ENCODE data around the gene LIPN. TPM values are rescaled to one million over a fixed set of nuclear protein-coding genes. Genes with fewer than 3 reads are reported as not detected.
"Not testable (repeated sequence)": the region's sequence is repeated elsewhere in the genome, so short reads cannot be mapped to it uniquely, and the experiment has no call there.

The LIPN gene
- total and polyA plus RNA-seq, 4 experiments from 2014 or later: 0.22 TPM; not detected in 3

DNA sequence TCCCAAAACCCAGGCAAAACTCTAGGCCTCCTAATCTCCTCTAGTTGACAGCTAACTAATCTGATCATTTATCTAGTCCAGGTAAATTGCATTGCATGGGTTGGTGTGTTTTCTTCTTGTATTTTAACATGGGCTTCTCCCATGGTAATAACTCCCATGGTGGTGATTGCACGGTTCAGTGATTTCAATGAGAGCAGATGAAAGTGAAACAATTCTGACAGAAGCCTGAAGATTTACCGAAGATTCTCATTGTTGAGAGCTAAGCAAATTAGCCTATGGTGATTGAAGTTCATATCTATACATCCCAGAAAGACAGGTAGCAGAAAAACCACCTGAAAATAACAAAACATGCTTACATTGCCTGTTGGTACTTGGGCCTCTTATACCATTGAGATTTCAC, 26.6 kb upstream of the LIPN start:
- Histone ChIP-seq H3K4me3 (ENCODE audit: low read length in 2 of 2) (no peak overlapping the region), H3K27me3 (ENCODE audit: insufficient read depth, low read length) (no peaks in the 10 kb centered on the region), H3K36me3 (ENCODE audit: insufficient read depth, low read length) (no peaks in the 10 kb centered on the region), H3K9me3 (ENCODE audit: control insufficient read depth in 1 of 2, low read length in 2 of 2) (no peaks in the 10 kb centered on the region), H3K27ac (ENCODE audit: low read depth, low read length) (no peak overlapping the region), H3K4me1 (ENCODE audit: insufficient read depth, low read length) (no peaks in the 10 kb centered on the region)
- ChIA-PET CTCF (ENCODE audit: partially characterized antibody) (no interaction called here), POLR2A (ENCODE audit: partially characterized antibody) (no interaction called here)
- DNase-seq: no peak
- Mint-ChIP-seq H3K4me3 (no peak overlapping the region), H3K27ac (no peak overlapping the region), H3K27me3 (peaks cover 2 to 7% of the 10 kb centered on the region in 2 donors), H3K36me3 (no peaks in the 10 kb centered on the region), H3K4me1 (peaks cover 0 to 3% (median 1%) of the 10 kb centered on the region in 4 donors), H3K9me3 (no peaks in the 10 kb centered on the region)
- intact Hi-C loops (cut with micrococcal nuclease): no loop called here

DNA sequence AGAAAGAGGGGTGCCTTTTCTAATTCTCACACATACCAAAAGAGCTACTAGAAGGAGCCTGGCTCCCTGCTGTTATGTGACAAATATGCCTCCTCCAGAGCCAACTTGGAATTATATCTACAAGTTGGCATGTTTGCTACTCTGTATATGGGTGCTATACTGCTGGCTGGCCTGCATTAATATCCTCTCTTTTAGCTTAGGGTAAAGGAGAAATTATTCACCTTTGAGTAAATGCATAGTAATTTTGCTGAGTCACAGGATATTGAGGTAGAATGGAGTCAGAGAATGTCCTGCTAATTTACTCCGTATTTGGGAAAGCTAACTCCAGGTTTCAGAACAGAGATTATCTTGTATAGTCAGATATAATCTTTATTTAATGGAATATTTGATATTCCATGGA, 24.2 kb upstream of the LIPN start:
- Histone ChIP-seq H3K27me3 (ENCODE audit: insufficient read depth, low read length) (no peaks in the 10 kb centered on the region), H3K4me3 (ENCODE audit: low read length in 2 of 2) (no peak overlapping the region), H3K27ac (ENCODE audit: low read depth, low read length) (no peak overlapping the region), H3K4me1 (ENCODE audit: insufficient read depth, low read length) (no peaks in the 10 kb centered on the region), H3K9me3 (ENCODE audit: control insufficient read depth in 1 of 2, low read length in 2 of 2) (no peaks in the 10 kb centered on the region), H3K36me3 (ENCODE audit: insufficient read depth, low read length) (no peaks in the 10 kb centered on the region)
- no peaks in the 10 kb centered on the region for H3K9me3 Mint-ChIP-seq
- no peaks in the 10 kb centered on the region for H3K36me3 Mint-ChIP-seq
- no peak for DNase-seq
- ChIA-PET POLR2A (ENCODE audit: partially characterized antibody) (no interaction called here), CTCF (ENCODE audit: partially characterized antibody) (no interaction called here)
- H3K27me3 Mint-ChIP-seq: peaks cover 6 to 7% of the 10 kb centered on the region in 2 donors
- no peak overlapping the region for H3K4me3 Mint-ChIP-seq
- intact Hi-C loops (cut with micrococcal nuclease): no loop called here
- H3K4me1 Mint-ChIP-seq: peaks cover 0 to 3% (median 1%) of the 10 kb centered on the region in 4 donors
- H3K27ac Mint-ChIP-seq: no peak overlapping the region

DNA sequence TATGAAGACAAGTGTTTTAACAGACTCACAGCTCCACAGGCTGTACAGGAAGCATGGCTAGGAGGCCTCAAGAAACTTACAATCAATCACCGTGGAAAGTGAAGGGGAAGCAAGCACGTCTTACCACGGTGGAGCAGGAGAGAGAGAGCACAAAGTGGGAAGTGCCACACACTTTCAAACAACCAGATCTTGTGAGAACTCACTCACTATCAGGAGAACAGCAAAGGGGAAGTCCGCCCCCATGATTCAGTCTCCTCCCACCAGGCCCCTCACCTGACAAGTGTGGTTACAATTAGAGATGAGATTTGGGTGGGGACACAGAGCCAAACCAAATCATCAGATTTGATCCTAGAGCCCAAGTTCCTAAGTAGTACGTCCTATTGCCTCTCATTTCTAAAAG, 17.9 kb upstream of the LIPN start:
- CTCF ChIA-PET (ENCODE audit: partially characterized antibody): interaction anchor here (0.9 kb wide), 1 partner anchor 11 kb away, joined by 3 read pairs; no protein-coding TSS in a partner anchor
- H3K4me3 ChIP-seq (ENCODE audit: low read length in 2 of 2); H3K27ac ChIP-seq (ENCODE audit: low read depth, low read length); intact Hi-C loops (cut with micrococcal nuclease); H3K27ac Mint-ChIP-seq; H3K27me3 ChIP-seq (ENCODE audit: insufficient read depth, low read length); H3K4me1 Mint-ChIP-seq; H3K4me1 ChIP-seq (ENCODE audit: insufficient read depth, low read length); DNase-seq; H3K36me3 Mint-ChIP-seq; POLR2A ChIA-PET (ENCODE audit: partially characterized antibody); H3K4me3 Mint-ChIP-seq; H3K36me3 ChIP-seq (ENCODE audit: insufficient read depth, low read length); H3K9me3 ChIP-seq (ENCODE audit: control insufficient read depth in 1 of 2, low read length in 2 of 2): not testable (repeated sequence)
- H3K9me3 Mint-ChIP-seq: peaks cover 0 to 14% (median 9%) of the 10 kb centered on the region in 8 donors
- peaks cover 11 to 19% of the 10 kb centered on the region in 2 donors for H3K27me3 Mint-ChIP-seq

DNA sequence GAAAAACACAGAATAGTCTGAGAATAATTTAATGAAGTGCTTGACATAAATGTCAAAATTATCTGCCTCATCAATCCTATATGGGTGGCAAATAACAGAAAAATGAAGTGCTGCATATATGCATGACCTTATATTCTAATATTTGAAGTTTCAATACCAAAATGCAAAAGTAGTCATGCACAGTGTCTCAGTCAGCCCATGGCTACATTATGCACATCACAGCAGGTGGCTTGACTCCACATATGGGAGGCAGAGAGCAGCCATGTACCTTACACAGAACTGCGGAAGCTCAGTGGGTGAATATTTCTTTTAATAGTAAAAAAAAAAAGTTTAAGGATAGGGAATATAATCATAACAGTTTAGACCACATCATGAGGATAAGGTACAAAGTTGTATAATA, 17.4 kb upstream of the LIPN start:
- no peaks in the 10 kb centered on the region for H3K4me1 Mint-ChIP-seq
- no peak for DNase-seq
- H3K27ac Mint-ChIP-seq: no peak overlapping the region
- peaks cover 11 to 17% of the 10 kb centered on the region in 2 donors for H3K27me3 Mint-ChIP-seq
- no peak overlapping the region for H3K4me3 Mint-ChIP-seq
- ChIA-PET CTCF (ENCODE audit: partially characterized antibody) (interaction anchor here (0.9 kb wide), 1 partner anchor 11 kb away, joined by 3 read pairs; no protein-coding TSS in a partner anchor), POLR2A (ENCODE audit: partially characterized antibody) (no interaction called here)
- no peak overlapping the region for H3K4me3 ChIP-seq (ENCODE audit: low read length in 2 of 2)
- H3K4me1 ChIP-seq (ENCODE audit: insufficient read depth, low read length): no peaks in the 10 kb centered on the region
- no peak overlapping the region for H3K27ac ChIP-seq (ENCODE audit: low read depth, low read length)
- H3K36me3 Mint-ChIP-seq: no peaks in the 10 kb centered on the region
- no peaks in the 10 kb centered on the region for H3K9me3 ChIP-seq (ENCODE audit: control insufficient read depth in 1 of 2, low read length in 2 of 2)
- peaks cover 0 to 14% (median 9%) of the 10 kb centered on the region in 8 donors for H3K9me3 Mint-ChIP-seq
- intact Hi-C loops (cut with micrococcal nuclease): no loop called here
- no peaks in the 10 kb centered on the region for H3K27me3 ChIP-seq (ENCODE audit: insufficient read depth, low read length)
- no peaks in the 10 kb centered on the region for H3K36me3 ChIP-seq (ENCODE audit: insufficient read depth, low read length)

DNA sequence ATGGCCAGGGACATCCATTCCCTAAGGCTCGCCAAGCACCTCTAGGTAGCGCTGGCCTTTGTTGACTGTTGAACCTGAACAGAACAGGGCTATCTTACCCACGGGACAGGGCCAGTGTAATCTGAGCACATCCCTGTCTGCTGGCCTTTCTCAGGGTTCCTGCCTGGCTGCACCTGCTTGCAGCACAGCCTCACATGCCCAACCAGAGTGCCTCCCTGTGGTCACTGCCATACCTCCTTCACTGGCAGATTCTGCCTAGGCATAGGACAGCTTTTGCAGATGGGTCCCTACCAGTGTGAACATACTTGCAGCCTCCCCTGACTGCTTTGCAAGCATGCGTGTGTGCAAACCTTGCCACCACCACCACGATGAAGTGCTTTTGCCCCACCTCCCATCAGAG, 15.8 kb upstream of the LIPN start:
- no peak overlapping the region for H3K4me3 Mint-ChIP-seq
- CTCF ChIA-PET (ENCODE audit: partially characterized antibody): no interaction called here
- intact Hi-C loops (cut with micrococcal nuclease): no loop called here
- peaks cover 3 to 18% (median 11%) of the 10 kb centered on the region in 8 donors for H3K9me3 Mint-ChIP-seq
- no peak for DNase-seq
- peaks cover 0 to 4% of the 10 kb centered on the region in 2 donors for H3K36me3 Mint-ChIP-seq
- H3K36me3 ChIP-seq (ENCODE audit: insufficient read depth, low read length): no peaks in the 10 kb centered on the region
- H3K4me1 Mint-ChIP-seq: no peaks in the 10 kb centered on the region
- H3K4me3 ChIP-seq (ENCODE audit: low read length in 2 of 2): no peak overlapping the region
- H3K9me3 ChIP-seq (ENCODE audit: control insufficient read depth in 1 of 2, low read length in 2 of 2): no peaks in the 10 kb centered on the region
- H3K27ac Mint-ChIP-seq: no peak overlapping the region
- POLR2A ChIA-PET (ENCODE audit: partially characterized antibody): no interaction called here
- peaks cover 6 to 13% of the 10 kb centered on the region in 2 donors for H3K27me3 Mint-ChIP-seq
- H3K27me3 ChIP-seq (ENCODE audit: insufficient read depth, low read length): no peaks in the 10 kb centered on the region
- no peaks in the 10 kb centered on the region for H3K4me1 ChIP-seq (ENCODE audit: insufficient read depth, low read length)
- no peak overlapping the region for H3K27ac ChIP-seq (ENCODE audit: low read depth, low read length)

DNA sequence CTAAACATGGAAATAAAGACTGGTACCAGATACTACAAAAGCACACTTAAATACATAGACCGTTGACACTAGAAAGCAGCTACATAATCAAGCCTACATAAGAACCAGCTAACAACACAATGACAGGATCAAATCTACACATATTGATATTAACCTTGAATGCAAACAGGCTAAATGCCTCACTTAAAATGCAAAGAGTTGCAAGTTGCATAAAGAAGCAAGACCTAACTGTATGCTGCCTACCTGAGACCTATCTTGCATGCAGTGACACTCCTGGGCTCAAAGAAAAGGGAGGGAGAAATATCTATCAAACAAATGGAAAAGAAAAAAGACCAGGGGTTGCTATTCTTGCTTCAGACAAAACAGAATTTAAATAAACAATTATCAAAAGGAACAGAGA, 14.2 kb upstream of the LIPN start:
- ChIA-PET POLR2A (ENCODE audit: partially characterized antibody) (no interaction called here), CTCF (ENCODE audit: partially characterized antibody) (no interaction called here)
- H3K4me3 ChIP-seq (ENCODE audit: low read length in 2 of 2): no peak overlapping the region
- H3K9me3 ChIP-seq (ENCODE audit: control insufficient read depth in 1 of 2, low read length in 2 of 2): no peaks in the 10 kb centered on the region
- H3K36me3 ChIP-seq (ENCODE audit: insufficient read depth, low read length): no peaks in the 10 kb centered on the region
- H3K36me3 Mint-ChIP-seq: peaks cover 0 to 4% of the 10 kb centered on the region in 2 donors
- no peak for DNase-seq
- no peak overlapping the region for H3K27ac ChIP-seq (ENCODE audit: low read depth, low read length)
- peaks cover 3 to 18% (median 13%) of the 10 kb centered on the region in 8 donors for H3K9me3 Mint-ChIP-seq
- no peaks in the 10 kb centered on the region for H3K27me3 ChIP-seq (ENCODE audit: insufficient read depth, low read length)
- H3K27ac Mint-ChIP-seq: no peak overlapping the region
- H3K4me1 ChIP-seq (ENCODE audit: insufficient read depth, low read length): no peaks in the 10 kb centered on the region
- intact Hi-C loops (cut with micrococcal nuclease): no loop called here
- H3K27me3 Mint-ChIP-seq: peaks cover 6 to 13% of the 10 kb centered on the region in 2 donors
- no peaks in the 10 kb centered on the region for H3K4me1 Mint-ChIP-seq
- H3K4me3 Mint-ChIP-seq: no peak overlapping the region

DNA sequence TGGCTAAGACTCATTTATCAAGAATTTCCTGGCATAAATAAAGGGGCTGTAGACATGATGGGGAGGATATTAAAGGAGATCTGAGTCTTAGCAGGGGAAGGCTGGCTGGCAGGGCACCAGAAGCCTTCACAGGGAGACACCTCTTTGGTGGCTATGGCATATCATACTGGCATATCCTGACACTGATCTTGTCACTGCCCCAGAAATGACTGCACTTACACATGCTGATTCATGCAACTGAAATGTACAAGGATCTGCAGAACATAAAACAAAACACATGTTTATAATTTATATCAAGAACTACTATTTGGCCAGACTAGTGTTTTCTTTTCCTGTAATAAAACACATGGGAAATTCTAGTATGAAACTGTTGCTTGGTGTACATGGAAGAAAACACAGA, 5.5 kb upstream of the LIPN start:
- no peak for DNase-seq
- Mint-ChIP-seq H3K4me3 (no peak overlapping the region), H3K36me3 (no peaks in the 10 kb centered on the region), H3K27ac (no peak overlapping the region), H3K27me3 (no peaks in the 10 kb centered on the region), H3K4me1 (peaks cover 3 to 5% (median 5%) of the 10 kb centered on the region in 4 donors), H3K9me3 (no peaks in the 10 kb centered on the region)
- no peak overlapping the region for H3K27ac ChIP-seq (ENCODE audit: low read depth, low read length)
- H3K4me3 ChIP-seq (ENCODE audit: low read length in 2 of 2): no peak overlapping the region
- ChIA-PET POLR2A (ENCODE audit: partially characterized antibody) (no interaction called here), CTCF (ENCODE audit: partially characterized antibody) (no interaction called here)
- no peaks in the 10 kb centered on the region for H3K27me3 ChIP-seq (ENCODE audit: insufficient read depth, low read length)
- H3K36me3 ChIP-seq (ENCODE audit: insufficient read depth, low read length): no peaks in the 10 kb centered on the region
- H3K4me1 ChIP-seq (ENCODE audit: insufficient read depth, low read length): no peaks in the 10 kb centered on the region
- intact Hi-C loops (cut with micrococcal nuclease): no loop called here
- H3K9me3 ChIP-seq (ENCODE audit: control insufficient read depth in 1 of 2, low read length in 2 of 2): no peaks in the 10 kb centered on the region

DNA sequence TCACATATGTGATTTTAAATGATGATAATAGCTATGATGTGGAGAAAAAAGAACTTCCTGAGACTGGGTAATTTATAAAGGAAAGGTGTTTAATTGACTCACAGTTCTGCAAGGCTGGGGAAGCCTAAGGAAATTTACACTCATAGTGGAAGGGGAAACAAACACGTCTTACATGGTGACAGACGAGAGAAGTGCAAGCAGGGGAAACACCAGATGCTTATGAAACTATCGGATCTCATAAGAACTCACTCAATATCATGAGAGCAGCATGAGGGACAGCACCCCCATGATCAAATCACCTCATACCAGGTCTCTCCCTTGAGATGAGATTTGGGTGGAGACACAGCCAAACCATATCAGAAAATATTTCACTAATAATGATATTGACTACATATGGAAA, 4.1 kb upstream of the LIPN start:
- Histone ChIP-seq H3K27ac (ENCODE audit: low read depth, low read length) (no peak overlapping the region), H3K4me1 (ENCODE audit: insufficient read depth, low read length) (no peaks in the 10 kb centered on the region), H3K9me3 (ENCODE audit: control insufficient read depth in 1 of 2, low read length in 2 of 2) (no peaks in the 10 kb centered on the region), H3K36me3 (ENCODE audit: insufficient read depth, low read length) (no peaks in the 10 kb centered on the region), H3K4me3 (ENCODE audit: low read length in 2 of 2) (no peak overlapping the region), H3K27me3 (ENCODE audit: insufficient read depth, low read length) (no peaks in the 10 kb centered on the region)
- no peaks in the 10 kb centered on the region for H3K9me3 Mint-ChIP-seq
- no peaks in the 10 kb centered on the region for H3K36me3 Mint-ChIP-seq
- no peak overlapping the region for H3K27ac Mint-ChIP-seq
- ChIA-PET POLR2A (ENCODE audit: partially characterized antibody) (no interaction called here), CTCF (ENCODE audit: partially characterized antibody) (interaction anchor here (0.7 to 1.3 kb wide), 2 partner anchors 63 to 177 kb away, joined by 3 read pairs; no protein-coding TSS in a partner anchor)
- no peak for DNase-seq
- H3K27me3 Mint-ChIP-seq: no peaks in the 10 kb centered on the region
- peaks cover 5 to 10% (median 8%) of the 10 kb centered on the region in 4 donors for H3K4me1 Mint-ChIP-seq
- intact Hi-C loops (cut with micrococcal nuclease): no loop called here
- peak overlapping the region in 1 of 8 donors; percentile 49 for H3K4me3 Mint-ChIP-seq

Measured in CD4-positive, alpha-beta memory T cell (primary cell).